Islet of Langerhans (tissue), 1 donor: Measurements from ENCODE around the gene GABRE.
"Not testable (repeated sequence)": the region's sequence is repeated elsewhere in the genome, so short reads cannot be mapped to it uniquely, and the experiment has no call there.

Source experiments
- FAIRE-seq: peaks from one replicate; lab custom pipeline; 2011; peaks lifted over from hg19 to GRCh38; lab: Jason Lieb, UNC

Gene GABRE

DNA sequence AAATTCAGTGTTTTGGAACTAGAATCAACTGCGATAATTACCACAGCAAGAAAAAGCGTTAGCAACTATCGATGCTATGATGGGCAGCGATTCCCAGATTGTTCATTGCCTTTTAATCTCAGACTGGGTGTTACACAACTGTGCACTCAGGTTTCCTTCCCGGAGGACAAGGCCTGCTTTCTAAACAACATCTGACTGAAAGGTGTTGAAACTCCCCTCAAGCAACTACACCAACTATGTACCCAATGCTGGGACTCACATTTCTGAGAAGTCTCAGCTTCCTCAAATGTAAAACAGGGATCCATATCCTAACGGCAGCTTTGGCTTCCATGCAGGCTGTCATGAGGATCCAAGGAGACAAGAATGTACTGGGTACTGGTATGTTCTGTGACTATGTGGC lies 8.2 kb downstream of the GABRE start:
- no peak for FAIRE-seq

DNA sequence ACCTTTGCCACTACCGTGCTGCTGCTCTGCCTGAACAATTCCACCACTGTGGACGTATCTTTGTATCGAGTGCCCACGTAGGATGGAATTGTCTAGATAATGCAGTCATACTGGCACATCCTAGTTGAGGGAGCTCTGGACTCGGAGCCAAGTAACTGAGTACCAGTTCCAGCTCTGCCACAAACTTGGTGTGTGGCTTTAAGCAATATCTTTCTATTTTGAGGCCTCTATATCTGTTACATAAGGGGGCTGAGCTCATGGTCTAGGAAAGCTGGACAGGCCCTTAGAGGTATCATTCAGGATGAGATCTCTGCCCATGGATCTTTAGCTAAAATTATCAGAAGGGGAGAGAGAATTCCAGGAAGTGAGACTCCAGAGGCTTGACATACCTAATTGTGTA lies 12.4 kb downstream of the GABRE start:
- no peak for FAIRE-seq

DNA sequence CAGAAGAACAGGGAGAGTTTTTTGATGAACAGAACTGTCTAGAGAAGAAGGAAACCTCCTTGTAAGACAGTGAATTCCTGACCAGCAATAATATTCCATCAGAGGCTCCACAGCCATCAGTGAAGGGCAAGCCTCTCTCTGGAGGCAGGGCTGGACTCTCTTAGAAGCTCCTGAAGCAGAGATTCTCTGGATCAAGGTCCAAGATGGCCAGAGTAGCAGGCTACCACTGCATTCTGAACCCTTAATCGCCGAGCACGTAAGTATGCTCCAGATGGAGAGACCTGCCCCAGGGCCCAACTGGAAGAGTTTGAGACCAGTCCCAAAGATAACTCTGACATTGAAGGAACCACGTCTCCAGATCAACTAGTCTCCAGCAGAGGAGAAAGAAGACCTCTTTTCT lies 16.4 kb downstream of the GABRE start:
- FAIRE-seq: no peak

DNA sequence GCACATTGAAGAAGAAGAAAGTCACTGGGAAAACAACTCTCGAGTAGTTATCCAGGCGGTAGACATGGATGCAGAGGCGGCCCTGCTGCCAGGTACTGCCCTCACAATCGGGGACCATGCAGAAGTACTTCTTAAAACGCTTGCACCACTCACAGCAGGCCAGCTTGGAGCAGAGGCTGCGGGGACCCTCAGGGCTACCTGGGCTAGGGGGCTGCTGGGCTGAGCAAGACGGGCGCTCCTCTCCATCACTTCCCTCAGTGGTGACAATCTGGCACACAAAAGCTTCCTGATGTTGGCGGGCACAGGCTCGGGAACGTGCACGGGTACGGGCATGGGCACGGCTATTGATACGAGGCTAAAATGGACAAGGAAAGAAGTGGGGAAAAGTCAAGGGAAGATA lies 19.7 kb downstream of the GABRE start:
- no peak for FAIRE-seq

DNA sequence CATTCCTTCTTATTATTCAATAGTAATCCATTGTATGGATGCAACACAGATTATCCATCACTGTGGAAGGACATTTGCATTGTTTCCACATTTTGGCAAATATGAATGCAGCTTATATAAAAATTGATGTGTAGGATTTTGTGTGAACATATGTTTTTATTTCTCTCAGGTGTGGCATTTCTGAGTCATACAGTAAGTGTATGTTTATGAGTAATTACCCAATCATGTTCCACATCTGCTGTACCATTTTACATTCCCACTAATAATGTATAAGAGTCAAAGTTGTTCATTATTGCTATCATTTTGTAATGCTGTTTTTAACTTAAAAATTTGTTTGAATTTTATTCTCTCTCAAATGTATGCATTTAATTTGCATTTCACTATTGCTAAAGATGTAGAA lies 36.3 kb downstream of the GABRE start:
- FAIRE-seq: no peak

DNA sequence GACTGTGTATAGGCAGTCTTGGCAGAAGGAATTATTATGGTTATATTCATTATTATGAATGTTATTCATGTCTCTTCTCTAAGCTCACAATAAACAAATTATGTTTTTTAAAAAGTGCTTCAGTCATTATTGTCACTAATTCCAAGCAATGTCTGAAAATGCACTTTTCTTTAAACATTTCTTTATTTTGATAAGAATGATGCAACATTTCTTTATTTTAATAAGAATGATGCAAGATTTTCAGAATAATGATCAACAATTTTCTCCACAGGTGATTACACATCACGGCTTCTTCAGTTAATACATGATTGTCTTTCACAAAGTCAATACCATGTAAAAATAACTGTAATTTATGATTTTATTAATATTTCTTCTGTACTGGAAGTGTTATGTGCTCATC lies 39.1 kb downstream of the GABRE start:
- no peak for FAIRE-seq

DNA sequence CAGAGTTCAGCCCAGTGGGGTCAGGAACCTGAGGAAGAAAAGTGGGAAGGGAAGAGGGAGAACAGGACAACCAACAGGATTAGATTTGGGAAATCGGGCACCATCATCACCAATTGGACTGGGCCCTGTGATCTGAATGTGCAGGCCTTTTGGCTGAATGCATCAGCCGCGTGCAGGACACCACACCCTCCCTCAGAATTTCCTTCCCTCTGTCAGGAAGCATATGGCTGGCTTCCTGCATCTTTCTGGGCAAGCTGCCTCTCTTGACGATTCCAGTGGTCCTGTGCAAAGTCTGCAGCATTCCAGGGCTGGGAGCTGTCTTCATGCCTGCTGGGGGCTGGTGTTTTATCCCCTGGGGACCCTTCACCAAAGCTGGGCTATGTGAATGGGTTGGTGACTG lies 45.4 kb downstream of the GABRE start:
- no peak for FAIRE-seq

DNA sequence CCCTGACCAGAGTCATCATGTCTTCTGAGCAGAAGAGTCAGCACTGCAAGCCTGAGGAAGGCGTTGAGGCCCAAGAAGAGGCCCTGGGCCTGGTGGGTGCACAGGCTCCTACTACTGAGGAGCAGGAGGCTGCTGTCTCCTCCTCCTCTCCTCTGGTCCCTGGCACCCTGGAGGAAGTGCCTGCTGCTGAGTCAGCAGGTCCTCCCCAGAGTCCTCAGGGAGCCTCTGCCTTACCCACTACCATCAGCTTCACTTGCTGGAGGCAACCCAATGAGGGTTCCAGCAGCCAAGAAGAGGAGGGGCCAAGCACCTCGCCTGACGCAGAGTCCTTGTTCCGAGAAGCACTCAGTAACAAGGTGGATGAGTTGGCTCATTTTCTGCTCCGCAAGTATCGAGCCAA lies 50.8 kb downstream of the GABRE start:
- FAIRE-seq: no peak

DNA sequence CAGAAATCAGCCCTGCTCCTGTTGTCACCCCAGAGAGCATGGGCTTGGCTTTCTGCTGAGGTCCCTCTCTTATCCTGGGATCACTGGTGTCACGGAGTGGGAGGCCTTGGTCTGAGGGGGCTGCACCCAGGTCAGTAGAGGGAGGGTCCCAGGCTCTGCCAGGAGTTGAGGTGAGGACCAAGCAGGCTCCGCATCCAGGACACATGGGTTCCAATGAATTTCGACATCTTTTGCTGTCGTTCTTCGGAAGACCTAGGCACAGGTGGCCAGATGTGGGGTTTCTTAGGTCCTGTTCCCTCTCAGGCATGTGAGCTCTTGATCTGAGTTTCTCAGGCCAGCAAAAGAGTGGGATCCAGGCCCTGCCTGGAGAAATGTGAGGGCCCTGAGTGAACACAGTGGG lies 51.8 kb downstream of the GABRE start:
- no peak for FAIRE-seq

DNA sequence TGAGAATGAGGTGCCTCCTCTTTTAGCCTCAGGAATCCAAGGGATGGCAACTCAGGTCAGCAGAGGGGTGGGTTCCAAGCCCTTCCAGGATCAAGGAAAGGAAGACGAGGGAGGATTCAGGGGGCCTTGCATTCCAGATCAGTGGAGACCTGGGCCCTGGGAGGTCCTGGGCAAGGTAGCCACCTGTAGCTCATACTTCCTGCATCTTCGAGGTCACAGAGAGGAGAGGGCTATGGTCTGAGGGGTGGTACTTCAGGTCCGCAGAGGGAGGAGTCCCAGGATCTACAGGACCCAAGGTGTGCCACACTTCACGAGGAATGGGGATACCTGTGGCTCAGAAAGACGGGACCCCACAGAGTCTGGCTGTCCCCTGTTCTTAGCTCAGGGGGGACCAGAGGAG lies 52.6 kb downstream of the GABRE start:
- FAIRE-seq: no peak

DNA sequence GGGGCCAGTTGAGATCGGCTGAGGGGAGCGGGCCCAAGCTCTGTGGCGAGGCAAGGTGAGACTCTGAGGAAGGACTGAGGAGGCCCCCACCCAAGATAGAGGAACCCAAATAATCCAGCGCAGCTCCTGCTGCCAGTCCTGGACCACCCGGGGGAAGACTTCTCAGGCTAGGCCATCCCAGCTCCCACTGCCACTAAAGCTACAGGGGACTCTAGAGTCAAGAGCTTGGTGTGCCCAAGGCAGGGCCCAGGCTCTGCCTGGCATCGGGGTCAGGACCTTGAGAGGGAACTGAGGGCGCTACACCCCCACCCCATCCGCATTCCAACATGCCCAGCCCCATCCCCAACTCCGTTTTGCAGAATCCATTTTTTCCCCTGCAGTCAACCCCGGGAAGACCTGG lies 53.2 kb downstream of the GABRE start:
- FAIRE-seq: no peak

DNA sequence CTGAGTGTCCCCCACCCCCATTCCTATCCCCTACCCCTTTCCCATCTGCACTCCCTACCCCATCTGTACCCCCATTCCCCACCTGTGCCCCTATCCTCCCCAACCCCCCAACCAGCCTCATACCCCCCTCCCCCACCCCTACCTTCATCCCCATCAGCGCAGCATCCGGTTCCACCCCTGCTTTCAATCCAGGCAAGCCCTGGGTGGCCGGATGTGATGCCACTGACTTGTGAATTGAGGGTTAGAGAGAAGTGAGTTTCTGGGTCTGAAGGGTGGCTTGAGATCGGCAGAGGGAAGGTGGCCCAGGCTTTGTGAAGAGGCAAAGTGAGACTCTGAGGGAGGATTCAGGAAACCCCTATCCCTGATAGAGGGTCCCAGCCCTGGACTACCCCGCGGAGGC lies 53.9 kb downstream of the GABRE start:
- no peak for FAIRE-seq

DNA sequence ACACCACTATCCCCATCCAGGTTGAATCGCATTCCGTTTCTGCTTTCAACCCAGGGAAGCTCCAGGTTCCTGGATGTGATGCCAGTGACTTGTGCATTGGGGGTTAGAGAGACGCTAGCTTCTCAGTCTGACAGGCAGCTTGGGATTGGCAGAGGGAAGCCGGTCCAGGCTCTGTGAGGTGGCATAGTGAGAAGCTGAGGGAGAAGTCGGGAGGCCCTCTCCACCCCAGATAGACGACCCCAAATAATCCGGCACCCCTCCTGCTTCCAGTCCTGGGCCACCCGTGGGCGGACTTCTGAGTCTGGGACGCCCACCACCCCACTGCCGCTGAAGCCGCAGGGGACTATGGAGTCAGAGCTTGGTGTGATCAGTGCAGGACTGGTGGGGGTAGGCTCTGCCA lies 54.4 kb downstream of the GABRE start:
- no peak for FAIRE-seq

DNA sequence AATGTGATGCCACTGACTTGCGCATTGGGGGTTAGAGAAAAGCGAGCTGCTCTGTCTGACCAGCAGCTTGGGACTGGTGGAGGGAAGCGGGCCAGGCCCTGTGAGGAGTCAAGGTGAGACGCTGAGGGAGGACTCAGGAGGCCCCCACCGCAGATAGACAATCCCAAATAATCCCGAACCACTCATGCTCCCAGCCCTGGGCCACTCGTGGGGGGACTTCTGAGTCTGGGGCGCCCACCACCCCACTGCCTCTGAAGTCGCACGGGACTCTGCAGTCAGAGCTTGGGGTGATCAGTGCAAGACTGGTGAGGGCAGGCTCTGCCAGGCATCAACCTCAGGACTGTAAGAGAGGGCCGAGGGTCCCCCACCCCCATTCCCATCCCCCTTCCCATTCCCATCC lies 54.9 kb downstream of the GABRE start:
- FAIRE-seq: no peak

DNA sequence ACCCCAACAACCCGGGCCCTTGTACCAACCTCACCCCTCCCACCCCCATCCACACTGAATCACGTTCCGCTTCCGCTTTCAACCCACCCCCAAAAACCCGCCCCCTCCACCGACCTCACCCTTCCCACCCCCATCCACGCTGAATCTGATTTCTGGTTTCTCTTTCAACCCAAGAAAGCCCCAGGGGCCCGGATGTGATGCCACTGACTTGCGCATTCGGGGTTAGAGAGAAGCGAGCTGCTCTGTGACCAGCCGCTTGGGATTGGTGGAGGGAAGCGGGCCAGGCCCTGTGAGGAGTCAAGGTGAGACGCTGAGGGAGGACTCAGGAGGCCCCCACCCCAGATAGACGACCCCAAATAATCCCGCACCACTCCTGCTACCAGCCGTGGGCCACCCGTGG lies 55.7 kb downstream of the GABRE start:
- FAIRE-seq: not testable (repeated sequence)

DNA sequence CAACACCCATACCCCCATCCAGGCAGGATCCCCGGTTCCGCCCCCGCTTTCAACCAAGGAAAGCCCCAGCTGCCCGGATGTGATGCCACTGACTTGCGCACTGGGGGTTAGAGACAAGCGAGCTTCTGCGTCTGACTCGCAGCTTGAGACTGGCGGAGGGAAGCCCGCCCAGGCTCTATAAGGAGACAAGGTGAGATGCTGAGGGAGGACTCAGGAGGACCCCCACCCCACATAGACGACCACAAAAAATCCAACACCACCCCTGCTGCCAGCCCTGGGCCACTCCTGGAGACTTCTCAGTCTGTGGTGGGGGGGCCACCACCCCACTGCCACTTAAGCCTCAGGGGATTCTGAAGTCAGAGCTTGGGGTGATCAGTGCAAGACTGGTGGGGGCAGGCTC lies 61.7 kb downstream of the GABRE start, which contains the start of gene MAGEA4:
Gene MAGEA4 (plus strand): TSS at position 110 of the 400 bp plus-strand sequence. CDS start 10,776 bp downstream, outside the sequence.
- FAIRE-seq: no peak

DNA sequence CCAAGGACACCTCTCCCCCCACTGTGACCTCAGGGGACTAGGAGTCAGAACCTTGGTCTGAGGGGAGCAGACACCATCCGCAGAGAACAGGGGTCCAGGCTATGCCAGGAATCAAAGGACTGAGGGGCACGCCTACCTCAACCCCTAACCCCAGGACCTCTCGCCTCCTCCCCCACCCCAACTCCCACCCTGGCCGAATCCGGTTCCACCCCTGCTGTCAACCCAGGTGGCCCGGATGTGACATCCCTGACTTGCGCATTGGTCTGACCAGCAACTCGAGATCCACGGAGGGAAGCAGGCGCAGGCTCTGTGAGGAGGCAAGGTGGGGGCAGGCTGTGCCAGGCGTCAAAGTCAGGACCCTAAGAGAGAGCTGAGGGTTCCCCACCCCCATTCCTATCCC lies 62.3 kb downstream of the GABRE start:
- FAIRE-seq: no peak

DNA sequence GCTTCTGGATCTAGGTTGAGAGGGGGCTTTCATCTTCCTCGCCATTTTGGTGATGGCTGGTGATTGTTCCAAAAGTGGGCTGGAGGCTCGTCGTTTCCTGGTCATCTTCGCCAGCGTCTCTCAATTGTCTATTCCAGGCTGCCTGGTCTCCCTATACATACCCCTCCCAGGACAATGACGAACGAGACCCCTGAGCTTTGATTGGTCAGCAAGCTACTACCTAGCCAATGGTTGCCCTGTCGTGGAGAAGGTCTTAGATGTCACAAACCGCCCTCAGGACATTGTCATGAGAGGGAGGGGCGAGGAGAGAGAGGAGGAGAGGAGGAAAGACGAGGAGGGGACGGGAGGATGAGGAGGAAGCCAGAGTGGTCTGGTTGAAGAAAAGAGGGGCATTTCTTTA lies 69.5 kb downstream of the GABRE start:
- no peak for FAIRE-seq
